Measurements from ENCODE around the gene HAPLN2. TPM values are rescaled to one million over a fixed set of nuclear protein-coding genes. Genes with fewer than 3 reads are reported as not detected.
A peak's percentile ranks its signal among the peaks of the same experiment; 100 is the strongest.

Gene HAPLN2
- total RNA-seq, 1 experiment from 2014 or later: 1.2 TPM

DNA sequence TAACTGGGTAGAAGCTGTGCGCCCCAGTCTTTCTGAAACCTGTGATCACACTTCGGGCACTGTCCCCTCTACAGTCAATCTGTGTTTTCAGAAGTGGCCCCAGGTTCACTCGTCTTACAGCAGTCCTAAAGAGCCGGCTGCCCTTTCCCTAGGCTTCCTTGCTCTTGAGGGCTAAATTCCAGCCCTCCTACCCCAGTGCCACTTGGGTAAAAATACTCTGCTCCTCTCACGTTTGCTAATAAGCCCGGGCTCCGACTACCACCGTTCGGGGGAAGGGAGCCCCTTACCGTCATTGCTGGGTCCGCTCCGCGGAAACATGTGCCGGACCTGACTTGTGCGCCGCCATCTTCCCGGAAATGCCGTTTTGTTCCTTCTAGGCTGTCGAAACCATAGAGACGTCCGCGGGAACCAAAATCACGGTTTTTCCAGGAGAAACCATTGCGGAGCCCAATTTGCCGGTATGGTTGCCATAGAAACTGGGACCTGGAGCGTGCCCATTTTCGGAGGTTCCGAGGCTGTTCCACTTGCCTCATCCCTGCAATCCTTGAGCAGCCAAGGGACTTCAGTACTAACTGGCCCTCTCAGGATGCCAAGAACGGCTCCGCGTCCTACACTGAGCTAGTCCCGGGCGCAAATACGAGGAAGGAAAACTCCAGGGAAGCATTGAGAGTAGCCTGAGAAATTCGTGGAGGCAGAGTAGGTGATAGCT, 17.9 kb upstream of the HAPLN2 start, which contains the start of gene GPATCH4 (continued):
- TF ChIP-seq, protein P1, sequence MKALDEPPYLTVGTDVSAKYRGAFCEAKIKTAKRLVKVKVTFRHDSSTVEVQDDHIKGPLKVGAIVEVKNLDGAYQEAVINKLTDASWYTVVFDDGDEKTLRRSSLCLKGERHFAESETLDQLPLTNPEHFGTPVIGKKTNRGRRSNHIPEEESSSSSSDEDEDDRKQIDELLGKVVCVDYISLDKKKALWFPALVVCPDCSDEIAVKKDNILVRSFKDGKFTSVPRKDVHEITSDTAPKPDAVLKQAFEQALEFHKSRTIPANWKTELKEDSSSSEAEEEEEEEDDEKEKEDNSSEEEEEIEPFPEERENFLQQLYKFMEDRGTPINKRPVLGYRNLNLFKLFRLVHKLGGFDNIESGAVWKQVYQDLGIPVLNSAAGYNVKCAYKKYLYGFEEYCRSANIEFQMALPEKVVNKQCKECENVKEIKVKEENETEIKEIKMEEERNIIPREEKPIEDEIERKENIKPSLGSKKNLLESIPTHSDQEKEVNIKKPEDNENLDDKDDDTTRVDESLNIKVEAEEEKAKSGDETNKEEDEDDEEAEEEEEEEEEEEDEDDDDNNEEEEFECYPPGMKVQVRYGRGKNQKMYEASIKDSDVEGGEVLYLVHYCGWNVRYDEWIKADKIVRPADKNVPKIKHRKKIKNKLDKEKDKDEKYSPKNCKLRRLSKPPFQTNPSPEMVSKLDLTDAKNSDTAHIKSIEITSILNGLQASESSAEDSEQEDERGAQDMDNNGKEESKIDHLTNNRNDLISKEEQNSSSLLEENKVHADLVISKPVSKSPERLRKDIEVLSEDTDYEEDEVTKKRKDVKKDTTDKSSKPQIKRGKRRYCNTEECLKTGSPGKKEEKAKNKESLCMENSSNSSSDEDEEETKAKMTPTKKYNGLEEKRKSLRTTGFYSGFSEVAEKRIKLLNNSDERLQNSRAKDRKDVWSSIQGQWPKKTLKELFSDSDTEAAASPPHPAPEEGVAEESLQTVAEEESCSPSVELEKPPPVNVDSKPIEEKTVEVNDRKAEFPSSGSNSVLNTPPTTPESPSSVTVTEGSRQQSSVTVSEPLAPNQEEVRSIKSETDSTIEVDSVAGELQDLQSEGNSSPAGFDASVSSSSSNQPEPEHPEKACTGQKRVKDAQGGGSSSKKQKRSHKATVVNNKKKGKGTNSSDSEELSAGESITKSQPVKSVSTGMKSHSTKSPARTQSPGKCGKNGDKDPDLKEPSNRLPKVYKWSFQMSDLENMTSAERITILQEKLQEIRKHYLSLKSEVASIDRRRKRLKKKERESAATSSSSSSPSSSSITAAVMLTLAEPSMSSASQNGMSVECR (CRISPR knock-in tag; IDR thresholded peaks at IDR 0.05; ENCODE audit: borderline replicate concordance): peak; percentile 79; the same call in 1 of the 2 replicates
- TF ChIP-seq, protein P2, sequence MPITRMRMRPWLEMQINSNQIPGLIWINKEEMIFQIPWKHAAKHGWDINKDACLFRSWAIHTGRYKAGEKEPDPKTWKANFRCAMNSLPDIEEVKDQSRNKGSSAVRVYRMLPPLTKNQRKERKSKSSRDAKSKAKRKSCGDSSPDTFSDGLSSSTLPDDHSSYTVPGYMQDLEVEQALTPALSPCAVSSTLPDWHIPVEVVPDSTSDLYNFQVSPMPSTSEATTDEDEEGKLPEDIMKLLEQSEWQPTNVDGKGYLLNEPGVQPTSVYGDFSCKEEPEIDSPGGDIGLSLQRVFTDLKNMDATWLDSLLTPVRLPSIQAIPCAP (CRISPR knock-in tag; IDR thresholded peaks at IDR 0.05): no peak
- TF ChIP-seq ZNF232 (CRISPR knock-in tag; IDR thresholded peaks at IDR 0.05) (0 out of 2 replicates have a peak, but pooled peaks have one; percentile 51), ESRRA (CRISPR knock-in tag; IDR thresholded peaks at IDR 0.05; ENCODE audit: borderline replicate concordance) (peak; percentile 68; the same call in 1 of the 2 replicates), TEAD4 (CRISPR knock-in tag; IDR thresholded peaks at IDR 0.05) (no peak), CREM (CRISPR knock-in tag; IDR thresholded peaks at IDR 0.05) (no peak), ELF4 (CRISPR knock-in tag; IDR thresholded peaks at IDR 0.05; ENCODE audit: low read depth) (no peak), IRF2 (CRISPR knock-in tag; IDR thresholded peaks at IDR 0.05; ENCODE audit: borderline replicate concordance, low read depth) (no peak), NFATC4 (CRISPR knock-in tag; IDR thresholded peaks at IDR 0.05) (no peak), NFE2L1 (CRISPR knock-in tag; IDR thresholded peaks at IDR 0.05) (0 out of 2 replicates have a peak, but pooled peaks have one; percentile 25), ETV6 (CRISPR knock-in tag; IDR thresholded peaks at IDR 0.05) (peak; percentile 88), SOX15 (CRISPR knock-in tag; IDR thresholded peaks at IDR 0.05) (no peak), KAT7 (CRISPR knock-in tag; IDR thresholded peaks at IDR 0.05; ENCODE audit: borderline replicate concordance) (peak; percentile 90; the same call in 1 of the 2 replicates), EMX1 (CRISPR knock-in tag; IDR thresholded peaks at IDR 0.05) (no peak)
- TF ChIP-seq, protein P3, sequence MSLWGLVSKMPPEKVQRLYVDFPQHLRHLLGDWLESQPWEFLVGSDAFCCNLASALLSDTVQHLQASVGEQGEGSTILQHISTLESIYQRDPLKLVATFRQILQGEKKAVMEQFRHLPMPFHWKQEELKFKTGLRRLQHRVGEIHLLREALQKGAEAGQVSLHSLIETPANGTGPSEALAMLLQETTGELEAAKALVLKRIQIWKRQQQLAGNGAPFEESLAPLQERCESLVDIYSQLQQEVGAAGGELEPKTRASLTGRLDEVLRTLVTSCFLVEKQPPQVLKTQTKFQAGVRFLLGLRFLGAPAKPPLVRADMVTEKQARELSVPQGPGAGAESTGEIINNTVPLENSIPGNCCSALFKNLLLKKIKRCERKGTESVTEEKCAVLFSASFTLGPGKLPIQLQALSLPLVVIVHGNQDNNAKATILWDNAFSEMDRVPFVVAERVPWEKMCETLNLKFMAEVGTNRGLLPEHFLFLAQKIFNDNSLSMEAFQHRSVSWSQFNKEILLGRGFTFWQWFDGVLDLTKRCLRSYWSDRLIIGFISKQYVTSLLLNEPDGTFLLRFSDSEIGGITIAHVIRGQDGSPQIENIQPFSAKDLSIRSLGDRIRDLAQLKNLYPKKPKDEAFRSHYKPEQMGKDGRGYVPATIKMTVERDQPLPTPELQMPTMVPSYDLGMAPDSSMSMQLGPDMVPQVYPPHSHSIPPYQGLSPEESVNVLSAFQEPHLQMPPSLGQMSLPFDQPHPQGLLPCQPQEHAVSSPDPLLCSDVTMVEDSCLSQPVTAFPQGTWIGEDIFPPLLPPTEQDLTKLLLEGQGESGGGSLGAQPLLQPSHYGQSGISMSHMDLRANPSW (CRISPR knock-in tag; conservative IDR thresholded peaks at IDR 0.05; ENCODE audit: low read depth): no peak
- TF ChIP-seq, protein P4, sequence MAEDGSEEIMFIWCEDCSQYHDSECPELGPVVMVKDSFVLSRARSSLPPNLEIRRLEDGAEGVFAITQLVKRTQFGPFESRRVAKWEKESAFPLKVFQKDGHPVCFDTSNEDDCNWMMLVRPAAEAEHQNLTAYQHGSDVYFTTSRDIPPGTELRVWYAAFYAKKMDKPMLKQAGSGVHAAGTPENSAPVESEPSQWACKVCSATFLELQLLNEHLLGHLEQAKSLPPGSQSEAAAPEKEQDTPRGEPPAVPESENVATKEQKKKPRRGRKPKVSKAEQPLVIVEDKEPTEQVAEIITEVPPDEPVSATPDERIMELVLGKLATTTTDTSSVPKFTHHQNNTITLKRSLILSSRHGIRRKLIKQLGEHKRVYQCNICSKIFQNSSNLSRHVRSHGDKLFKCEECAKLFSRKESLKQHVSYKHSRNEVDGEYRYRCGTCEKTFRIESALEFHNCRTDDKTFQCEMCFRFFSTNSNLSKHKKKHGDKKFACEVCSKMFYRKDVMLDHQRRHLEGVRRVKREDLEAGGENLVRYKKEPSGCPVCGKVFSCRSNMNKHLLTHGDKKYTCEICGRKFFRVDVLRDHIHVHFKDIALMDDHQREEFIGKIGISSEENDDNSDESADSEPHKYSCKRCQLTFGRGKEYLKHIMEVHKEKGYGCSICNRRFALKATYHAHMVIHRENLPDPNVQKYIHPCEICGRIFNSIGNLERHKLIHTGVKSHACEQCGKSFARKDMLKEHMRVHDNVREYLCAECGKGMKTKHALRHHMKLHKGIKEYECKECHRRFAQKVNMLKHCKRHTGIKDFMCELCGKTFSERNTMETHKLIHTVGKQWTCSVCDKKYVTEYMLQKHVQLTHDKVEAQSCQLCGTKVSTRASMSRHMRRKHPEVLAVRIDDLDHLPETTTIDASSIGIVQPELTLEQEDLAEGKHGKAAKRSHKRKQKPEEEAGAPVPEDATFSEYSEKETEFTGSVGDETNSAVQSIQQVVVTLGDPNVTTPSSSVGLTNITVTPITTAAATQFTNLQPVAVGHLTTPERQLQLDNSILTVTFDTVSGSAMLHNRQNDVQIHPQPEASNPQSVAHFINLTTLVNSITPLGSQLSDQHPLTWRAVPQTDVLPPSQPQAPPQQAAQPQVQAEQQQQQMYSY (CRISPR knock-in tag; IDR thresholded peaks at IDR 0.05): no peak
- TF ChIP-seq, protein P5, sequence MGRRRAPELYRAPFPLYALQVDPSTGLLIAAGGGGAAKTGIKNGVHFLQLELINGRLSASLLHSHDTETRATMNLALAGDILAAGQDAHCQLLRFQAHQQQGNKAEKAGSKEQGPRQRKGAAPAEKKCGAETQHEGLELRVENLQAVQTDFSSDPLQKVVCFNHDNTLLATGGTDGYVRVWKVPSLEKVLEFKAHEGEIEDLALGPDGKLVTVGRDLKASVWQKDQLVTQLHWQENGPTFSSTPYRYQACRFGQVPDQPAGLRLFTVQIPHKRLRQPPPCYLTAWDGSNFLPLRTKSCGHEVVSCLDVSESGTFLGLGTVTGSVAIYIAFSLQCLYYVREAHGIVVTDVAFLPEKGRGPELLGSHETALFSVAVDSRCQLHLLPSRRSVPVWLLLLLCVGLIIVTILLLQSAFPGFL (CRISPR knock-in tag; IDR thresholded peaks at IDR 0.05; ENCODE audit: borderline replicate concordance): no peak
- TF ChIP-seq, protein P6, sequence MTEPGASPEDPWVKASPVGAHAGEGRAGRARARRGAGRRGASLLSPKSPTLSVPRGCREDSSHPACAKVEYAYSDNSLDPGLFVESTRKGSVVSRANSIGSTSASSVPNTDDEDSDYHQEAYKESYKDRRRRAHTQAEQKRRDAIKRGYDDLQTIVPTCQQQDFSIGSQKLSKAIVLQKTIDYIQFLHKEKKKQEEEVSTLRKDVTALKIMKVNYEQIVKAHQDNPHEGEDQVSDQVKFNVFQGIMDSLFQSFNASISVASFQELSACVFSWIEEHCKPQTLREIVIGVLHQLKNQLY (CRISPR knock-in tag; IDR thresholded peaks at IDR 0.05): no peak
- TF ChIP-seq, protein P7, sequence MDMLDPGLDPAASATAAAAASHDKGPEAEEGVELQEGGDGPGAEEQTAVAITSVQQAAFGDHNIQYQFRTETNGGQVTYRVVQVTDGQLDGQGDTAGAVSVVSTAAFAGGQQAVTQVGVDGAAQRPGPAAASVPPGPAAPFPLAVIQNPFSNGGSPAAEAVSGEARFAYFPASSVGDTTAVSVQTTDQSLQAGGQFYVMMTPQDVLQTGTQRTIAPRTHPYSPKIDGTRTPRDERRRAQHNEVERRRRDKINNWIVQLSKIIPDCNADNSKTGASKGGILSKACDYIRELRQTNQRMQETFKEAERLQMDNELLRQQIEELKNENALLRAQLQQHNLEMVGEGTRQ (CRISPR knock-in tag; IDR thresholded peaks at IDR 0.05): peak; percentile 25; the same call in 1 of the 2 replicates
- TF ChIP-seq, protein P8, sequence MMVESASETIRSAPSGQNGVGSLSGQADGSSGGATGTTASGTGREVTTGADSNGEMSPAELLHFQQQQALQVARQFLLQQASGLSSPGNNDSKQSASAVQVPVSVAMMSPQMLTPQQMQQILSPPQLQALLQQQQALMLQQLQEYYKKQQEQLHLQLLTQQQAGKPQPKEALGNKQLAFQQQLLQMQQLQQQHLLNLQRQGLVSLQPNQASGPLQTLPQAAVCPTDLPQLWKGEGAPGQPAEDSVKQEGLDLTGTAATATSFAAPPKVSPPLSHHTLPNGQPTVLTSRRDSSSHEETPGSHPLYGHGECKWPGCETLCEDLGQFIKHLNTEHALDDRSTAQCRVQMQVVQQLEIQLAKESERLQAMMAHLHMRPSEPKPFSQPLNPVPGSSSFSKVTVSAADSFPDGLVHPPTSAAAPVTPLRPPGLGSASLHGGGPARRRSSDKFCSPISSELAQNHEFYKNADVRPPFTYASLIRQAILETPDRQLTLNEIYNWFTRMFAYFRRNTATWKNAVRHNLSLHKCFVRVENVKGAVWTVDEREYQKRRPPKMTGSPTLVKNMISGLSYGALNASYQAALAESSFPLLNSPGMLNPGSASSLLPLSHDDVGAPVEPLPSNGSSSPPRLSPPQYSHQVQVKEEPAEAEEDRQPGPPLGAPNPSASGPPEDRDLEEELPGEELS (CRISPR knock-in tag; IDR thresholded peaks at IDR 0.05): peak; percentile 39; the same call in 1 of the 2 replicates
- TF ChIP-seq, protein P9, sequence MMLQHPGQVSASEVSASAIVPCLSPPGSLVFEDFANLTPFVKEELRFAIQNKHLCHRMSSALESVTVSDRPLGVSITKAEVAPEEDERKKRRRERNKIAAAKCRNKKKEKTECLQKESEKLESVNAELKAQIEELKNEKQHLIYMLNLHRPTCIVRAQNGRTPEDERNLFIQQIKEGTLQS (CRISPR knock-in tag; conservative IDR thresholded peaks at IDR 0.05): no peak
